Neural progenitor cell (in vitro differentiated cells): ENCODE measurements around the gene AADACL2.

Source experiments
- CTCF ChIP-seq: fragments of 200-600 bp; sonication (generic); IDR thresholded peaks from 2 replicates; pipeline ENCODE4 v1.5.1; 2017; ENCODE audit warnings: antibody characterized with exemption, mild to moderate bottlenecking
- EZH2 ChIP-seq: fragments of 200-600 bp; sonication (generic); IDR thresholded peaks from 2 replicates; pipeline ENCODE4 v1.6.1; 2017; ENCODE audit warnings: antibody characterized with exemption, mild to moderate bottlenecking, moderate library complexity

GRCh38 chr3:151788401-151788800 lies 54.7 kb downstream of the AADACL2 start:
- TF ChIP-seq CTCF (no peak), EZH2 (no peak)
